Measurements from ENCODE around the gene FMN2. TPM values are rescaled to one million over a fixed set of nuclear protein-coding genes. Genes with fewer than 3 reads are reported as not detected.

Gene FMN2
- total RNA-seq, 4 donors from 2014 or later: 0.54 to 5.1 (median 1.2) TPM

- H3K4me3 ChIP-seq: no peak overlapping the region
- no peaks in the 10 kb centered on the region for H3K36me3 ChIP-seq
- TF ChIP-seq CTCF (IDR thresholded peaks at IDR 0.05) (no peak), POLR2A (IDR thresholded peaks at IDR 0.05) (no peak)
- no peaks in the 10 kb centered on the region for H3K4me1 ChIP-seq
- no peak overlapping the region for H3K27ac ChIP-seq
- no peak for DNase-seq
- H3K27me3 ChIP-seq: no peaks in the 10 kb centered on the region
- no peaks in the 10 kb centered on the region for H3K9me3 ChIP-seq
Observed at GRCh38 chr1:240242601-240243144, 151.0 kb downstream of the FMN2 start.

GRCh38 chr1:240244968-240245628 is 153.4 kb downstream of the FMN2 start:
- no peaks in the 10 kb centered on the region for H3K27me3 ChIP-seq
- DNase-seq: no peak
- H3K9me3 ChIP-seq: no peaks in the 10 kb centered on the region
- H3K4me3 ChIP-seq: no peak overlapping the region
- no peaks in the 10 kb centered on the region for H3K36me3 ChIP-seq
- TF ChIP-seq POLR2A (IDR thresholded peaks at IDR 0.05) (no peak), CTCF (IDR thresholded peaks at IDR 0.05) (no peak)
- H3K27ac ChIP-seq: no peak overlapping the region
- no peaks in the 10 kb centered on the region for H3K4me1 ChIP-seq

GRCh38 chr1:240245629-240246020 is 153.9 kb downstream of the FMN2 start:
- Histone ChIP-seq H3K4me1 (no peaks in the 10 kb centered on the region), H3K27ac (no peak overlapping the region), H3K36me3 (no peaks in the 10 kb centered on the region), H3K4me3 (no peak overlapping the region), H3K9me3 (no peaks in the 10 kb centered on the region), H3K27me3 (no peaks in the 10 kb centered on the region)
- no peak for DNase-seq
- TF ChIP-seq CTCF (IDR thresholded peaks at IDR 0.05): no peak
- no peak for TF ChIP-seq POLR2A (IDR thresholded peaks at IDR 0.05)

GRCh38 chr1:240247899-240248298 is 156.2 kb downstream of the FMN2 start:
- Histone ChIP-seq H3K27me3 (no peaks in the 10 kb centered on the region), H3K27ac (no peak overlapping the region), H3K4me1 (no peaks in the 10 kb centered on the region), H3K4me3 (no peak overlapping the region), H3K9me3 (no peaks in the 10 kb centered on the region), H3K36me3 (no peaks in the 10 kb centered on the region)
- no peak for DNase-seq
- TF ChIP-seq CTCF (IDR thresholded peaks at IDR 0.05) (no peak), POLR2A (IDR thresholded peaks at IDR 0.05) (no peak)

GRCh38 chr1:240254006-240254405 is 162.3 kb downstream of the FMN2 start:
- Histone ChIP-seq H3K9me3 (no peaks in the 10 kb centered on the region), H3K4me1 (no peaks in the 10 kb centered on the region), H3K36me3 (no peaks in the 10 kb centered on the region), H3K4me3 (no peak overlapping the region), H3K27me3 (no peaks in the 10 kb centered on the region), H3K27ac (no peak overlapping the region)
- TF ChIP-seq CTCF (IDR thresholded peaks at IDR 0.05): no peak
- TF ChIP-seq POLR2A (IDR thresholded peaks at IDR 0.05): no peak
- no peak for DNase-seq

Data from Peyer's patch (tissue), 4 donors.